ENCODE results near the gene C19orf85. TPM values are rescaled to one million over a fixed set of nuclear protein-coding genes. Genes with fewer than 3 reads are reported as not detected.

Gene C19orf85
- total and polyA plus RNA-seq, 7 donors: 0.07 TPM; not detected in 6

GRCh38 chr19:55443824-55444480 is 20.6 kb downstream of the C19orf85 start:
- Histone ChIP-seq H3K9me3 (no peaks in the 10 kb centered on the region), H3K4me3 (no peak overlapping the region), H3K4me1 (peaks cover 0 to 25% (median 21%) of the 10 kb centered on the region in 4 donors), H3K27me3 (peaks cover 52 to 75% (median 58%) of the 10 kb centered on the region in 3 donors), H3K36me3 (no peaks in the 10 kb centered on the region), H3K27ac (no peak overlapping the region)
- DNase-seq: no peak
- WGBS, 2 donors: 38 to 41% methylated on average over 18 of the region's 18 CpGs
- intact Hi-C loops (cut with DNase I): no loop called here
- TF ChIP-seq EP300 (IDR thresholded peaks at IDR 0.05): no peak
- TF ChIP-seq, protein P1, sequence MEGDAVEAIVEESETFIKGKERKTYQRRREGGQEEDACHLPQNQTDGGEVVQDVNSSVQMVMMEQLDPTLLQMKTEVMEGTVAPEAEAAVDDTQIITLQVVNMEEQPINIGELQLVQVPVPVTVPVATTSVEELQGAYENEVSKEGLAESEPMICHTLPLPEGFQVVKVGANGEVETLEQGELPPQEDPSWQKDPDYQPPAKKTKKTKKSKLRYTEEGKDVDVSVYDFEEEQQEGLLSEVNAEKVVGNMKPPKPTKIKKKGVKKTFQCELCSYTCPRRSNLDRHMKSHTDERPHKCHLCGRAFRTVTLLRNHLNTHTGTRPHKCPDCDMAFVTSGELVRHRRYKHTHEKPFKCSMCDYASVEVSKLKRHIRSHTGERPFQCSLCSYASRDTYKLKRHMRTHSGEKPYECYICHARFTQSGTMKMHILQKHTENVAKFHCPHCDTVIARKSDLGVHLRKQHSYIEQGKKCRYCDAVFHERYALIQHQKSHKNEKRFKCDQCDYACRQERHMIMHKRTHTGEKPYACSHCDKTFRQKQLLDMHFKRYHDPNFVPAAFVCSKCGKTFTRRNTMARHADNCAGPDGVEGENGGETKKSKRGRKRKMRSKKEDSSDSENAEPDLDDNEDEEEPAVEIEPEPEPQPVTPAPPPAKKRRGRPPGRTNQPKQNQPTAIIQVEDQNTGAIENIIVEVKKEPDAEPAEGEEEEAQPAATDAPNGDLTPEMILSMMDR (IDR thresholded peaks at IDR 0.05): no peak
- no peak for TF ChIP-seq POLR2A (IDR thresholded peaks at IDR 0.05)
- TF ChIP-seq POLR2AphosphoS5 (IDR thresholded peaks at IDR 0.05): no peak

GRCh38 chr19:55443045-55443823 is 21.3 kb downstream of the C19orf85 start, which contains the start of gene SHISA7:
TSS of gene SHISA7 (minus strand) at chr19:55443300. CDS start at chr19:55442863, 437 bp downstream.
- peaks cover 59 to 82% (median 65%) of the 10 kb centered on the region in 3 donors for H3K27me3 ChIP-seq

DNA sequence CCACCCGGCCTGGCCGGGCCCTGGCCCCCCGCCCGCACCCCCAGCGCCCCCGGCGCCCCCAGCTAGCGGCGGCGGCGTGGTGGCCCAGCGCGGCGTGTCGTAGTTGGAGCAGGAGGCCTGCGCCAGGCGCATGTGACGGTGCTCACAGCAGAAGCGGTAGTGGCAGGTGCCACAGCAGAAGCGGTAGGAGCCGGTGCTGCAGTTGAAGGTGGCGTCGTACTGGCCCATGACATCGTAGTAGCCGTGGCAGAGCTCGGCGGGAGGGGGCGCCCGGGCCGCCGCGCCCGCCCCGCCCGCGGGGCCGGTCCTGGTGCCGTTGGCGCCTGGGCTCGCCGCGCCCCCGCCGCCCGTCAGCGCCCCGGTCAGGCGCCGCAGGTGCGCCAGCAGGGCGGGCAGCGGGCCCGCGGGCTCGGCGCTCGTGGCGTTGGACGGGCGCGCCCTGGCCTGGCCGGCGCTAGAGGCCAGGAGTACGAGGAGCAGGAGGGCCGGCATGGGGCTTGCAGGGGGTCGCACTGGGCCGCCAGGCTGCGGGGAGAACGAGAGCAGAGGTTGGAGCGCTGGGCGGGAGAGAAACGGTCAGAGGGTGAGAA is 22.1 kb downstream of the C19orf85 start:
- no peaks in the 10 kb centered on the region for H3K36me3 ChIP-seq
- DNase-seq: no peak
- H3K4me3 ChIP-seq: no peak overlapping the region
- peaks cover 66 to 90% (median 73%) of the 10 kb centered on the region in 3 donors for H3K27me3 ChIP-seq
- WGBS, 2 donors: 1% methylated on average over 72 of the region's 72 CpGs
- H3K4me1 ChIP-seq: peaks cover 0 to 25% (median 21%) of the 10 kb centered on the region in 4 donors
- TF ChIP-seq EP300 (IDR thresholded peaks at IDR 0.05) (no peak), POLR2A (IDR thresholded peaks at IDR 0.05) (no peak)
- intact Hi-C loops (cut with DNase I): no loop called here
- no peaks in the 10 kb centered on the region for H3K9me3 ChIP-seq
- H3K27ac ChIP-seq: no peak overlapping the region

More at GRCh38 chr19:55443045-55443823, 21.3 kb downstream of the C19orf85 start, which contains the start of gene SHISA7:
- intact Hi-C loops (cut with DNase I): no loop called here
- no peak within 1 kb of the TSS for H3K4me3 ChIP-seq
- H3K4me1 ChIP-seq: peaks cover 0 to 25% (median 21%) of the 10 kb centered on the region in 4 donors
- no peak within 1 kb of the TSS for H3K27ac ChIP-seq
- no peak for DNase-seq
- H3K9me3 ChIP-seq: no peaks in the 10 kb centered on the region
- 2 to 9% methylated on average over 43 of the region's 43 CpGs for WGBS, 2 donors
- TF ChIP-seq POLR2A (IDR thresholded peaks at IDR 0.05) (no peak), POLR2AphosphoS5 (IDR thresholded peaks at IDR 0.05) (no peak), EP300 (IDR thresholded peaks at IDR 0.05) (no peak)
- TF ChIP-seq, protein P1 (IDR thresholded peaks at IDR 0.05): no peak
- H3K36me3 ChIP-seq: no peaks in the 10 kb centered on the region

DNA sequence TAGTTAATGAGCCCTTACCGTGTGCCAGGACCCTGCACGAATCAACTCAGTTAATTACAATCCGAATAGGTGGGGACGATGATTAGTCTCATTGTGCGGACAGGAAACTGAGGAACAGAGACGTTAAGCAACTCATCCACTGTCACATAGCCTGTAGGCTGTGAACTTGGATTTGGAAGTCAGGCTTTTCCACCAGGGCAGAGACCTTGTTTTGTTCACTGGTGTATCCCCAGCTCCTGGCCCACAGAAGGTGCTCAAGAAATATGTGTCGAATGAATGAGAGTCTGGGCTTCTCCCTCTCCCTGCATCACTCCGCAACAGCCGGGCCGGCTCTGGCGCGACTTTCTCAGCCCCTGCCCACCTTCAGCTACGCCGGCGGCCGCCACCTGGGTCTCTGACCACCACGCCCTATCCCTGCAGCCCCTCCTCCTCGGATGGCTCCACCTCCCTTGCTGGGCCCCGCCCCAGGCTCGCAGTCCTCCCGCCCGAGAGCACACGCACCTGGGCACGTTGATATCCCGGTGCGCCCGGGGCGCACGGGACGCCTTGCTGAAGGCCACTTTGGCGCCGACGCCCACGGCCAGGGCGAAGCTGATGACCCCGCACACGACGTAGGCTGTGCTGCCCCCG is 22.7 kb downstream of the C19orf85 start:
- Histone ChIP-seq H3K4me1 (peaks cover 0 to 25% (median 21%) of the 10 kb centered on the region in 4 donors), H3K4me3 (no peak overlapping the region), H3K36me3 (no peaks in the 10 kb centered on the region), H3K9me3 (no peaks in the 10 kb centered on the region), H3K27me3 (peaks cover 67 to 96% (median 75%) of the 10 kb centered on the region in 3 donors), H3K27ac (no peak overlapping the region)
- TF ChIP-seq POLR2AphosphoS5 (IDR thresholded peaks at IDR 0.05): no peak
- intact Hi-C loops (cut with DNase I): no loop called here
- no peak for DNase-seq
- WGBS, 2 donors: 3% methylated on average over 39 of the region's 39 CpGs

GRCh38 chr19:55441319-55441691 is 23.2 kb downstream of the C19orf85 start:
- 5 to 9% methylated on average over 21 of the region's 21 CpGs for WGBS, 2 donors
- Histone ChIP-seq H3K27me3 (peaks cover 67 to 98% (median 74%) of the 10 kb centered on the region in 3 donors), H3K9me3 (no peaks in the 10 kb centered on the region), H3K36me3 (no peaks in the 10 kb centered on the region), H3K27ac (no peak overlapping the region), H3K4me1 (peaks cover 0 to 25% (median 21%) of the 10 kb centered on the region in 4 donors), H3K4me3 (no peak overlapping the region)
- no peak for DNase-seq
- intact Hi-C loops (cut with DNase I): no loop called here
- TF ChIP-seq EP300 (IDR thresholded peaks at IDR 0.05): no peak
